Nephron (organoid): ENCODE data around the gene KIF3C.
"Not testable (repeated sequence)": the region's sequence is repeated elsewhere in the genome, so short reads cannot be mapped to it uniquely, and the experiment has no call there.

Source experiments
- H3K27ac Mint-ChIP-seq, 3 experiments: 2 replicates each; pipeline ENCODE4 v1.8.0; 2020; ENCODE audit warnings: mixed read lengths in 3 of 3, mild to moderate bottlenecking in 2 of 3, moderate library complexity in 1 of 3
- H3K27me3 Mint-ChIP-seq: 2 replicates; pipeline ENCODE4 v1.8.0; 2021; ENCODE audit warnings: low read depth, mild to moderate bottlenecking, moderate library complexity, mixed read lengths
- H3K36me3 Mint-ChIP-seq: 2 replicates; pipeline ENCODE4 v1.8.0; 2020; ENCODE audit warnings: low read depth, mixed read lengths
- H3K4me1 Mint-ChIP-seq: 2 replicates; pipeline ENCODE4 v1.8.0; 2020; ENCODE audit warnings: mixed read lengths
- H3K4me3 Mint-ChIP-seq, 3 experiments: 2 replicates each; pipeline ENCODE4 v1.8.0; 2020; ENCODE audit warnings: mild to moderate bottlenecking in 3 of 3, mixed read lengths in 3 of 3, moderate library complexity in 2 of 3
- H3K9me3 Mint-ChIP-seq: 2 replicates; pipeline ENCODE4 v1.8.0; 2020; ENCODE audit warnings: mixed read lengths
- TF ChIP-seq, protein P1 (sequence below), 3 experiments: fragments of 200-600 bp; sonication (generic); IDR thresholded peaks; one replicate each; pipeline ENCODE4 v1.5.0; 2021; ENCODE audit warnings: antibody characterized with exemption in 3 of 3; ENCODE audit not compliant: unreplicated experiment in 3 of 3

KIF3C gene

GRCh38 chr2:25928668-25929067 is 53.6 kb downstream of the KIF3C start:
- H3K4me3 Mint-ChIP-seq: no peak overlapping the region
- no peaks in the 10 kb centered on the region for H3K9me3 Mint-ChIP-seq
- H3K4me1 Mint-ChIP-seq: no peaks in the 10 kb centered on the region
- H3K36me3 Mint-ChIP-seq: peaks cover 36% of the 10 kb centered on the region
- no peaks in the 10 kb centered on the region for H3K27me3 Mint-ChIP-seq
- TF ChIP-seq, protein P1, sequence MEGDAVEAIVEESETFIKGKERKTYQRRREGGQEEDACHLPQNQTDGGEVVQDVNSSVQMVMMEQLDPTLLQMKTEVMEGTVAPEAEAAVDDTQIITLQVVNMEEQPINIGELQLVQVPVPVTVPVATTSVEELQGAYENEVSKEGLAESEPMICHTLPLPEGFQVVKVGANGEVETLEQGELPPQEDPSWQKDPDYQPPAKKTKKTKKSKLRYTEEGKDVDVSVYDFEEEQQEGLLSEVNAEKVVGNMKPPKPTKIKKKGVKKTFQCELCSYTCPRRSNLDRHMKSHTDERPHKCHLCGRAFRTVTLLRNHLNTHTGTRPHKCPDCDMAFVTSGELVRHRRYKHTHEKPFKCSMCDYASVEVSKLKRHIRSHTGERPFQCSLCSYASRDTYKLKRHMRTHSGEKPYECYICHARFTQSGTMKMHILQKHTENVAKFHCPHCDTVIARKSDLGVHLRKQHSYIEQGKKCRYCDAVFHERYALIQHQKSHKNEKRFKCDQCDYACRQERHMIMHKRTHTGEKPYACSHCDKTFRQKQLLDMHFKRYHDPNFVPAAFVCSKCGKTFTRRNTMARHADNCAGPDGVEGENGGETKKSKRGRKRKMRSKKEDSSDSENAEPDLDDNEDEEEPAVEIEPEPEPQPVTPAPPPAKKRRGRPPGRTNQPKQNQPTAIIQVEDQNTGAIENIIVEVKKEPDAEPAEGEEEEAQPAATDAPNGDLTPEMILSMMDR (IDR thresholded peaks at IDR 0.05; ENCODE audit: unreplicated experiment in 3 of 3): no peak
- no peak overlapping the region for H3K27ac Mint-ChIP-seq

GRCh38 chr2:25926984-25927756 is 55.1 kb downstream of the KIF3C start:
- H3K36me3 Mint-ChIP-seq: peaks cover 34% of the 10 kb centered on the region
- H3K27ac Mint-ChIP-seq: no peak overlapping the region
- no peaks in the 10 kb centered on the region for H3K9me3 Mint-ChIP-seq
- TF ChIP-seq, protein P1 (IDR thresholded peaks at IDR 0.05; ENCODE audit: unreplicated experiment in 3 of 3): no peak
- H3K4me3 Mint-ChIP-seq: no peak overlapping the region
- H3K4me1 Mint-ChIP-seq: no peaks in the 10 kb centered on the region
- no peaks in the 10 kb centered on the region for H3K27me3 Mint-ChIP-seq

GRCh38 chr2:25922501-25922900 is 59.8 kb downstream of the KIF3C start:
- Mint-ChIP-seq H3K27ac (no peak overlapping the region), H3K36me3 (peaks cover 14% of the 10 kb centered on the region), H3K4me1 (no peaks in the 10 kb centered on the region), H3K9me3 (no peaks in the 10 kb centered on the region), H3K27me3 (no peaks in the 10 kb centered on the region), H3K4me3 (no peak overlapping the region)
- TF ChIP-seq, protein P1 (IDR thresholded peaks at IDR 0.05; ENCODE audit: unreplicated experiment in 3 of 3): no peak

- Mint-ChIP-seq H3K27me3 (no peaks in the 10 kb centered on the region), H3K27ac (no peak overlapping the region), H3K9me3 (no peaks in the 10 kb centered on the region), H3K4me1 (no peaks in the 10 kb centered on the region), H3K36me3 (no peaks in the 10 kb centered on the region), H3K4me3 (no peak overlapping the region)
- TF ChIP-seq, protein P1 (IDR thresholded peaks at IDR 0.05; ENCODE audit: unreplicated experiment in 3 of 3): no peak
Measured at GRCh38 chr2:25920786-25921415, 61.4 kb downstream of the KIF3C start.

DNA sequence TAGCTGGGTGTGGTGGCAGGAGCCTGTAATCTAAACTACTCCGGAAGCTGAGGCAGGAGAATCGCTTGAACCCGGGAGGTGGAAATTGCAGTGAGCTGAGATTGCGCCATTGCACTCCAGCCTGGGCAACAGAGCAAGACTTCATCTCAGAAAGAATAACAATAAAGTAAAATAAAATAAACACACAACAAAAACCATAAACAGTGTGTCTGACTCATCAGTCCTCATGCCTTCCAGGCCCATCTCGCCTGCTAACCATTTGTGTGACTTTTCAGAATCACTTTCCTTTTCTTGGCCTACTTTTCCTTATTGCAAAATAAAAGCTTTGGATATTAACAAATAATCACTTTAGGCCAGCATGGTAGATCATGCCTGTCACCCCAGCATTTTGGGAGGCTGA is 62.0 kb downstream of the KIF3C start:
- no peaks in the 10 kb centered on the region for H3K4me1 Mint-ChIP-seq
- H3K27me3 Mint-ChIP-seq: no peaks in the 10 kb centered on the region
- no peak overlapping the region for H3K4me3 Mint-ChIP-seq
- no peaks in the 10 kb centered on the region for H3K9me3 Mint-ChIP-seq
- no peak overlapping the region for H3K27ac Mint-ChIP-seq
- H3K36me3 Mint-ChIP-seq: no peaks in the 10 kb centered on the region
- TF ChIP-seq, protein P1 (IDR thresholded peaks at IDR 0.05; ENCODE audit: unreplicated experiment in 3 of 3): no peak

GRCh38 chr2:25917832-25918231 is 64.5 kb downstream of the KIF3C start:
- no peak overlapping the region for H3K27ac Mint-ChIP-seq
- H3K4me1 Mint-ChIP-seq: peaks cover 10% of the 10 kb centered on the region
- TF ChIP-seq, protein P1 (IDR thresholded peaks at IDR 0.05; ENCODE audit: unreplicated experiment in 3 of 3): no peak
- H3K27me3 Mint-ChIP-seq: no peaks in the 10 kb centered on the region
- no peaks in the 10 kb centered on the region for H3K9me3 Mint-ChIP-seq
- H3K4me3 Mint-ChIP-seq: no peak overlapping the region
- no peaks in the 10 kb centered on the region for H3K36me3 Mint-ChIP-seq

DNA sequence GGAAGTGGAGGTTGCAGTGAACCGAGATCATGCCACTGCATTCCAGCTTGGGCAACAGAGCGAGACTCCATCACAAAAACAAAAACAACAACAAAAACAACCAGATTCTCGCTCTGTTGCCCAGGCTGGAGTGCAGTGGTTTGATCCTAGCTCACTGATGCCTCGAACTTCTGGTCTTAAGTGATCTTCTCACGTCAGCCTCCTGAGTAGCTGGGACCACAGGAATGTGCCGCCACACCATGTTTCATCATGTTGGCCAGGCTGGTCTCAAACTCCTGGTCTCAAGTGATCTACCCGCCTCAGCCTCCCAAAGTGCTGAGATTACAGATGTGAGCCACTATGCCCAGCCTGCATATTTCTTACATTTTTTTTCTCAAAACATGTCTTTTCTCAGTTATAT is 64.9 kb downstream of the KIF3C start:
- not testable (repeated sequence) for H3K27me3 Mint-ChIP-seq, H3K9me3 Mint-ChIP-seq, H3K4me3 Mint-ChIP-seq, H3K36me3 Mint-ChIP-seq, H3K27ac Mint-ChIP-seq
- H3K4me1 Mint-ChIP-seq: peaks cover 13% of the 10 kb centered on the region

- Mint-ChIP-seq H3K4me1 (peaks cover 13% of the 10 kb centered on the region), H3K27ac (peak overlapping the region in 1 of 3 experiments; percentile 41)
- H3K9me3 Mint-ChIP-seq, H3K4me3 Mint-ChIP-seq, H3K36me3 Mint-ChIP-seq, H3K27me3 Mint-ChIP-seq: not testable (repeated sequence)
Measured at GRCh38 chr2:25915944-25916772, 66.1 kb downstream of the KIF3C start.
